ENCODE measurements around the gene EIF4H. TPM values are rescaled to one million over a fixed set of nuclear protein-coding genes. Genes with fewer than 3 reads are reported as not detected.
"Not testable (repeated sequence)": the region's sequence is repeated elsewhere in the genome, so short reads cannot be mapped to it uniquely, and the experiment has no call there.

EIF4H gene
- total RNA-seq, 4 donors from 2014 or later: 291 to 344 (median 322) TPM

DNA sequence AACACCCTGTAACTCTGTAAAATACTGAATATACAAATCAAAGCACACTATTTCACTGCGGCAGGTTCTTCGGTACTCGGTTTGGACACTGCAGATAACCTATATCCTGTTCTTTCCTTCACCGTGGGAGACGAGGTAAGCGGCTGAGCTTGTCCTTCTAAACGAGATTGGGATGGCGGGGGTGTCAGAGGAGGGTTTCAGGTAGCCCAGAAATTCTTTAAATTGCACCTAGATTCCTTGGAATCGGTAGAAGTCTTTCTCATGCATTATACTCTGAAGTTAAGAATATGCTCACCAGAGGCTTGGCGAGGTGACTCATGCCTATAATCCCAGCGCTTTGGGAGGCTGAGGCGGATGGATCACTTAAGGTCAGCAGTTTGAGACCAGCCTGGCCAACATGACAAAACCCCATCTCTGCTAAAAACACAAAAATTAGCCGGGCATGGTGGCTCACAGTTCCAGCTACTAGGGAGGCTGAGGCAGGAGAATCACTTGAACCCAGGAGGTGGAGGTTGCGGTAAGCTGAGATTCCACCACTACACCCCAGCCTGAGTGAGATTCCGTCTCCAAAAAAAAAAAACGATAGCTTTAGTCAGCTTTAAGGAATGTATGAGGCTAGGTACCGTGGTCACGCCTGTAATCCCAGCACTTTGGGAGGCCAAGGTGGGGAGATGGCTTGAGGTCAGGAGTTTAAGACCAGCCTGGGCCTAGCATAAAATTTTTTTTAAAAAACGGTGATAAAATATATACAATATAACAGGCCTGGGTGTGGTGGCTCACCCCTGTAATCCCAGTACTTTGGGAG, 25.6 kb downstream of the EIF4H start:
- Histone ChIP-seq H3K9me3 (no peaks in the 10 kb centered on the region), H3K4me1 (peaks cover 0 to 6% (median 0%) of the 10 kb centered on the region in 3 donors), H3K27ac (no peak overlapping the region), H3K27me3 (no peaks in the 10 kb centered on the region), H3K36me3 (peaks cover 0 to 33% of the 10 kb centered on the region in 2 donors), H3K4me3 (no peak overlapping the region)
- no peak for TF ChIP-seq POLR2A (IDR thresholded peaks at IDR 0.05)
- no peak for TF ChIP-seq POLR2AphosphoS5 (IDR thresholded peaks at IDR 0.05)
- no peak for TF ChIP-seq CTCF (IDR thresholded peaks at IDR 0.05)
- no peak for TF ChIP-seq EP300 (IDR thresholded peaks at IDR 0.05)
- ATAC-seq: no peak
- 61 to 83% methylated on average over 3 to 15 of the region's 19 CpGs for WGBS, 2 donors (ENCODE audit: low coverage in 1 of 2)

- no peaks in the 10 kb centered on the region for H3K27me3 ChIP-seq
- H3K9me3 ChIP-seq: no peaks in the 10 kb centered on the region
- no peak overlapping the region for H3K27ac ChIP-seq
- peaks cover 0 to 15% (median 0%) of the 10 kb centered on the region in 3 donors for H3K4me1 ChIP-seq
- peaks cover 0 to 5% of the 10 kb centered on the region in 2 donors for H3K36me3 ChIP-seq
- no peak overlapping the region for H3K4me3 ChIP-seq
- TF ChIP-seq CTCF (IDR thresholded peaks at IDR 0.05) (peak in 3 of 4 experiments; percentile 27 to 47 (median 46)), POLR2AphosphoS5 (IDR thresholded peaks at IDR 0.05) (no peak)
- 47 to 48% methylated on average over 8 to 11 of the region's 12 CpGs for WGBS, 2 donors (ENCODE audit: low coverage in 1 of 2)
- no peak for ATAC-seq
Measured at GRCh38 chr7:74202841-74203556, 28.8 kb downstream of the EIF4H start.

DNA sequence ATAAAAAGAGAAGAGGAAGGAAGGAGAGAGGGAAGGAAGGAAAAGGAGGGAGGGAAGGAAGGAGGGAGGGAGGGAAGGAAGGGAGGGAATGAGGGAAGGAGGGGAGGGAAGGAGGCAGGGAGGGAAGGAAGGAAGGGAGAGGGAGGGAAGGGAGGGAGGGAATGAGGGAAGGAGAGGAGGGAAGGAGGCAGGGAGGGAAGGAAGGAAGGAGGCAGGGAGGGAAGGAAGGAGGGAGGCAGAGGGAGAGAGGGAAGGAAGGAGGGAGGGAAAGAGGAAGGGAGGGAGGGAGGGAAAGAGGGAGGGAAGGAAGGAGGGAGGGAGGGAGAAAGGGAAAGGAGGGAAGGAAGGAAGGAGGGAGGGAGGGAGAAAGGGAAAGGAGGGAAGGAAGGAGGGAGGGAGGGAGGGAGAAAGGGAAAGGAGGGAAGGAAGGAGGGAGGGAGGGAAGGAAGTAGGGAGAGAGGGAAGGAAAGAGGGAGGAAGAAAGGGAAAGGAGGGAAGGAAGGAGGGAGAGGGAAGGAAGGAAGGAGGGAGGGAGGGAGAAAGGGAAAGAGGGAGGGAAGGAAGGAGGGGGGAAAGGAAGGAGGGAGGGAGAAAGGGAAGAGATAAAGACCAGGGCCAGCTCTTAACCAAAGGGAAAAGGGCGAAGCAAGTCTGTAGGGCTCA, 29.9 kb downstream of the EIF4H start:
- TF ChIP-seq POLR2AphosphoS5 (IDR thresholded peaks at IDR 0.05) (no peak), EP300 (IDR thresholded peaks at IDR 0.05) (no peak), POLR2A (IDR thresholded peaks at IDR 0.05) (no peak), CTCF (IDR thresholded peaks at IDR 0.05) (no peak)
- WGBS, 2 donors (ENCODE audit: low coverage in 1 of 2): 44 to 67% methylated on average over 1 of the region's 1 CpG
- H3K4me3 ChIP-seq: no peak overlapping the region

GRCh38 chr7:74206052-74206451, 31.9 kb downstream of the EIF4H start:
- 74 to 81% methylated on average over 8 to 10 of the region's 10 CpGs for WGBS, 2 donors (ENCODE audit: low coverage in 1 of 2)
- H3K36me3 ChIP-seq, H3K4me3 ChIP-seq, H3K9me3 ChIP-seq, H3K27ac ChIP-seq, ATAC-seq, H3K27me3 ChIP-seq: not testable (repeated sequence)
- H3K4me1 ChIP-seq: peaks cover 0 to 26% (median 0%) of the 10 kb centered on the region in 3 donors

More for the DNA sequence above, 29.9 kb downstream of the EIF4H start:
- no peaks in the 10 kb centered on the region for H3K27me3 ChIP-seq
- H3K36me3 ChIP-seq: peaks cover 0 to 2% of the 10 kb centered on the region in 2 donors
- no peak overlapping the region for H3K27ac ChIP-seq
- H3K9me3 ChIP-seq: no peaks in the 10 kb centered on the region
- no peak for ATAC-seq
- H3K4me1 ChIP-seq: peaks cover 0 to 15% (median 0%) of the 10 kb centered on the region in 3 donors

- Histone ChIP-seq H3K36me3 (no peaks in the 10 kb centered on the region), H3K9me3 (no peaks in the 10 kb centered on the region), H3K27me3 (no peaks in the 10 kb centered on the region), H3K4me3 (peak overlapping the region in 1 of 2 donors; percentile 41), H3K27ac (peak overlapping the region in 1 of 4 donors; percentile 16), H3K4me1 (peaks cover 0 to 26% (median 0%) of the 10 kb centered on the region in 3 donors)
- WGBS, 2 donors (ENCODE audit: low coverage in 1 of 2): 21 to 75% methylated on average over 2 to 4 of the region's 23 CpGs
- ATAC-seq: peak; percentile 79
- TF ChIP-seq POLR2AphosphoS5 (IDR thresholded peaks at IDR 0.05): peak; percentile 38
- TF ChIP-seq CTCF (IDR thresholded peaks at IDR 0.05): peak in 3 of 4 experiments; percentile 95 to 99 (median 96)
- no peak for TF ChIP-seq POLR2A (IDR thresholded peaks at IDR 0.05)
- no peak for TF ChIP-seq EP300 (IDR thresholded peaks at IDR 0.05)
Measured at GRCh38 chr7:74206589-74207120, 32.5 kb downstream of the EIF4H start.
